SK-N-SH treated with all-trans-retinoic acid at 6 μM for 48 hours (cell line): ENCODE measurements around the gene UHRF2.
"Not testable (repeated sequence)": the region's sequence is repeated elsewhere in the genome, so short reads cannot be mapped to it uniquely, and the experiment has no call there.

Source experiments
- ATAC-seq: fragments of 200-7000 bp; cut with Tn5 transposase; 3 replicates; pipeline ENCODE4 v1.9.1; 2020; ENCODE audit warnings: mild to moderate bottlenecking, moderate library complexity
- ARNTL ChIP-seq: fragments of 450-650 bp; formaldehyde crosslinking; IDR thresholded peaks from 2 replicates; pipeline ENCODE4 v1.5.0; 2020; ENCODE audit warnings: low read depth, mild to moderate bottlenecking, moderate library complexity, borderline replicate concordance
- BACH2 ChIP-seq: fragments of 250-450 bp; sonication (Bioruptor Pico); IDR thresholded peaks from 2 replicates; pipeline ENCODE4 v1.9.0; 2021; ENCODE audit warnings: mild to moderate bottlenecking, borderline replicate concordance
- CSDC2 ChIP-seq: fragments of 250-450 bp; sonication (Bioruptor Pico); IDR thresholded peaks from 2 replicates; pipeline ENCODE4 v1.5.0; 2020; ENCODE audit warnings: mild to moderate bottlenecking, moderate library complexity
- ESRRG ChIP-seq: fragments of 250-450 bp; sonication (Bioruptor Pico); IDR thresholded peaks from 2 replicates; pipeline ENCODE4 v1.6.1; 2021; ENCODE audit warnings: mild to moderate bottlenecking
- GLIS3 ChIP-seq: fragments of 250-450 bp; sonication (Bioruptor Pico); IDR thresholded peaks from 2 replicates; pipeline ENCODE4 v1.5.0; 2020; ENCODE audit warnings: mild to moderate bottlenecking, moderate library complexity
- ISL1 ChIP-seq: fragments of 250-450 bp; sonication (Bioruptor Pico); IDR thresholded peaks from 2 replicates; pipeline ENCODE4 v2.1.2; 2022; ENCODE audit warnings: mild to moderate bottlenecking, moderate library complexity
- OSR1 ChIP-seq: fragments of 250-450 bp; sonication (Bioruptor Pico); IDR thresholded peaks from 2 replicates; pipeline ENCODE4 v1.8.0; 2022; ENCODE audit warnings: moderate library complexity, mild to moderate bottlenecking, inconsistent platforms
- PATZ1 ChIP-seq: fragments of 250-450 bp; sonication (Bioruptor Pico); IDR thresholded peaks from 2 replicates; pipeline ENCODE4 v1.8.0; 2020; ENCODE audit warnings: mild to moderate bottlenecking, moderate library complexity, borderline replicate concordance
- POU6F1 ChIP-seq: fragments of 250-450 bp; sonication (Bioruptor Pico); IDR thresholded peaks from 2 replicates; pipeline ENCODE4 v1.8.0; 2021; ENCODE audit warnings: low read depth, mild to moderate bottlenecking, moderate library complexity, borderline replicate concordance
- PPARA ChIP-seq: fragments of 250-450 bp; sonication (Bioruptor Pico); IDR thresholded peaks from 2 replicates; pipeline ENCODE4 v1.5.0; 2020; ENCODE audit warnings: mild to moderate bottlenecking, borderline replicate concordance
- RARB ChIP-seq: fragments of 250-450 bp; sonication (Bioruptor Pico); IDR thresholded peaks from 2 replicates; pipeline ENCODE4 v1.8.0; 2021; ENCODE audit warnings: mild to moderate bottlenecking, moderate library complexity
- SNAI2 ChIP-seq: fragments of 250-450 bp; sonication (Bioruptor Pico); IDR thresholded peaks from 2 replicates; pipeline ENCODE4 v1.5.0; 2020; ENCODE audit warnings: mild to moderate bottlenecking, moderate library complexity
- TCF4 ChIP-seq: fragments of 250-450 bp; sonication (Bioruptor Pico); IDR thresholded peaks from 2 replicates; pipeline ENCODE4 v1.8.0; 2021; ENCODE audit warnings: mild to moderate bottlenecking, moderate library complexity, borderline replicate concordance
- TOX ChIP-seq: fragments of 250-450 bp; sonication (Bioruptor Pico); IDR thresholded peaks from 2 replicates; pipeline ENCODE4 v1.8.0; 2021; ENCODE audit warnings: mild to moderate bottlenecking, moderate library complexity, borderline replicate concordance
- ZC3H10 ChIP-seq: fragments of 250-450 bp; sonication (Bioruptor Pico); IDR thresholded peaks from 2 replicates; pipeline ENCODE4 v1.5.1; 2021; ENCODE audit warnings: mild to moderate bottlenecking, moderate library complexity
- ZFP3 ChIP-seq: fragments of 250-450 bp; sonication (Bioruptor Pico); IDR thresholded peaks from 2 replicates; pipeline ENCODE4 v1.5.0; 2020; ENCODE audit warnings: mild to moderate bottlenecking, moderate library complexity
- ZFP30 ChIP-seq: fragments of 450-650 bp; formaldehyde crosslinking; IDR thresholded peaks from 2 replicates; pipeline ENCODE4 v1.5.0; 2022; ENCODE audit warnings: mild to moderate bottlenecking, moderate library complexity
- ZNF565 ChIP-seq: fragments of 450-650 bp; formaldehyde crosslinking; conservative IDR thresholded peaks from 2 replicates; pipeline ENCODE4 v1.5.0; 2020; ENCODE audit warnings: low read depth, mild to moderate bottlenecking, moderate library complexity
- ZNF70 ChIP-seq: fragments of 450-650 bp; formaldehyde crosslinking; IDR thresholded peaks from 2 replicates; pipeline ENCODE4 v1.5.0; 2020; ENCODE audit warnings: mild to moderate bottlenecking, moderate library complexity
- ZNF8 ChIP-seq: fragments of 450-650 bp; formaldehyde crosslinking; IDR thresholded peaks from 2 replicates; pipeline ENCODE4 v1.5.0; 2020; ENCODE audit warnings: mild to moderate bottlenecking, moderate library complexity
- TF ChIP-seq, protein P1 (sequence below): fragments of 250-450 bp; sonication (Bioruptor Pico); IDR thresholded peaks from 2 replicates; pipeline ENCODE4 v1.5.1; 2020; ENCODE audit warnings: low read depth, mild to moderate bottlenecking, moderate library complexity
- TF ChIP-seq, protein P2 (sequence below): fragments of 250-450 bp; sonication (Bioruptor Pico); IDR thresholded peaks from 2 replicates; pipeline ENCODE4 v1.5.1; 2021; ENCODE audit warnings: mild to moderate bottlenecking, moderate library complexity

The UHRF2 gene

DNA sequence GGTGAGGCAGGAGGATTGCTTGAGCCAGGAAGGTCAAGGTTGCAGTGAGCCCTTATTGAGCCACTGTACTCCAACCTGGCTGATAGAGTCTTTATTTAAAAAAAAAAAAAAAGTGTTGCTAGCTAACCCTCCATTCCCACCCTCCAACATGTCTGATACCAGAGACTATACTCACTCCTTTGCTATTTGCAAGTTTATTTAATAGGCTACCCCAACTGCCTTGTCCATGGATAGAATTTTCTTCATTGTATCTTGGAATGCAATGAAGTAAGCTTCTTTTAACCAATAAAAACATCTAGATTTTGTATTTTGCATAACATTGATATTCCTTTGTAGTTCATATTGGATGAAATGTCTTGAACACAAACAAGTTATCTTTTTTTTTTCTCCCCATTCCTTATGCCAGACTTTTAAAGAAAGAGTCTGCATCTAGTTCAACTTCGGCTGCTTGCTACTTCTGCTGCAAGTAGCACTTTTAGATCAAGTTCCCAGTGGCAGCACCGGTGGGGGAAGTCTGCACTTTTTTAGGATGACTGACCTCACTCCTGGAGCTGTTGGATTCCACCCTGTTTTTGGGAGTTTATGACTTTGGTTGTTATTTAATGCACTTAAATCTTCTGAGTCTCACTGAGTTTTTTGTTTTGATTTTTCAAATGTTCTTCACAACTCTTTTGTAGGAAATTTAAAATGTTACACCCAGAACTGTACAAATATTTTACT, 112.5 kb downstream of the UHRF2 start:
- TF ChIP-seq ZC3H10 (CRISPR knock-in tag) (no peak), CSDC2 (CRISPR knock-in tag) (no peak), TCF4 (CRISPR knock-in tag) (no peak), SNAI2 (no peak), ZFP3 (no peak), PPARA (no peak)
- TF ChIP-seq, protein P1, sequence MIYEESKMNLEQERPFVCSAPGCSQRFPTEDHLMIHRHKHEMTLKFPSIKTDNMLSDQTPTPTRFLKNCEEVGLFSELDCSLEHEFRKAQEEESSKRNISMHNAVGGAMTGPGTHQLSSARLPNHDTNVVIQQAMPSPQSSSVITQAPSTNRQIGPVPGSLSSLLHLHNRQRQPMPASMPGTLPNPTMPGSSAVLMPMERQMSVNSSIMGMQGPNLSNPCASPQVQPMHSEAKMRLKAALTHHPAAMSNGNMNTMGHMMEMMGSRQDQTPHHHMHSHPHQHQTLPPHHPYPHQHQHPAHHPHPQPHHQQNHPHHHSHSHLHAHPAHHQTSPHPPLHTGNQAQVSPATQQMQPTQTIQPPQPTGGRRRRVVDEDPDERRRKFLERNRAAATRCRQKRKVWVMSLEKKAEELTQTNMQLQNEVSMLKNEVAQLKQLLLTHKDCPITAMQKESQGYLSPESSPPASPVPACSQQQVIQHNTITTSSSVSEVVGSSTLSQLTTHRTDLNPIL (CRISPR knock-in tag), result no peak
- TF ChIP-seq, protein P2, sequence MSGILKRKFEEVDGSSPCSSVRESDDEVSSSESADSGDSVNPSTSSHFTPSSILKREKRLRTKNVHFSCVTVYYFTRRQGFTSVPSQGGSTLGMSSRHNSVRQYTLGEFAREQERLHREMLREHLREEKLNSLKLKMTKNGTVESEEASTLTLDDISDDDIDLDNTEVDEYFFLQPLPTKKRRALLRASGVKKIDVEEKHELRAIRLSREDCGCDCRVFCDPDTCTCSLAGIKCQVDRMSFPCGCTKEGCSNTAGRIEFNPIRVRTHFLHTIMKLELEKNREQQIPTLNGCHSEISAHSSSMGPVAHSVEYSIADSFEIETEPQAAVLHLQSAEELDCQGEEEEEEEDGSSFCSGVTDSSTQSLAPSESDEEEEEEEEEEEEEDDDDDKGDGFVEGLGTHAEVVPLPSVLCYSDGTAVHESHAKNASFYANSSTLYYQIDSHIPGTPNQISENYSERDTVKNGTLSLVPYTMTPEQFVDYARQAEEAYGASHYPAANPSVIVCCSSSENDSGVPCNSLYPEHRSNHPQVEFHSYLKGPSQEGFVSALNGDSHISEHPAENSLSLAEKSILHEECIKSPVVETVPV (CRISPR knock-in tag), result no peak
- no peak for ATAC-seq

DNA sequence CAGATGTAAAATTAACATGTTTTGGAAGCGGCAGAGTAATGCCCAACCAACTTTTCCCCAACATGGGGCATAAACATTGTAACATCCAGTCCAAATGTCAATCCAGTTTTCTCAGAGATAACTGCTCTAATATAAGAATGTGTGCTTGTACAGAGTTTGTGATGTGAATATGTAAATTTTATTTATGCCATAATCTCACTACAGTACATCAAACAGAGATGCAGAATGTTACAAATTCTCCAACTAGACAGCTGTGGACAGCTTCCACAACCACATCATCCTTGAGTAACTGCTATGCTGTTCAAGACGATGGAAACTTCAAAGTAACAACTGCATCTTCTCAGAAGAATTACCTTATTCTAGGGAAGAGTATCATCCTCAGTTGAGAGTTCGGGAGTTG, 122.6 kb downstream of the UHRF2 start:
- ATAC-seq, result no peak
- no peak for TF ChIP-seq ISL1
- no peak for TF ChIP-seq POU6F1 (CRISPR knock-in tag)
- TF ChIP-seq PPARA, result no peak
- no peak for TF ChIP-seq SNAI2
- no peak for TF ChIP-seq ZNF70 (CRISPR knock-in tag)
- no peak for TF ChIP-seq ARNTL (CRISPR knock-in tag)
- TF ChIP-seq PATZ1 (CRISPR knock-in tag), result no peak
- no peak for TF ChIP-seq BACH2 (CRISPR knock-in tag)
- TF ChIP-seq ZNF565 (CRISPR knock-in tag), result no peak
- TF ChIP-seq ZFP30 (CRISPR knock-in tag), result no peak
- TF ChIP-seq, protein P1 (CRISPR knock-in tag), result no peak
- TF ChIP-seq ZNF8, result no peak

DNA sequence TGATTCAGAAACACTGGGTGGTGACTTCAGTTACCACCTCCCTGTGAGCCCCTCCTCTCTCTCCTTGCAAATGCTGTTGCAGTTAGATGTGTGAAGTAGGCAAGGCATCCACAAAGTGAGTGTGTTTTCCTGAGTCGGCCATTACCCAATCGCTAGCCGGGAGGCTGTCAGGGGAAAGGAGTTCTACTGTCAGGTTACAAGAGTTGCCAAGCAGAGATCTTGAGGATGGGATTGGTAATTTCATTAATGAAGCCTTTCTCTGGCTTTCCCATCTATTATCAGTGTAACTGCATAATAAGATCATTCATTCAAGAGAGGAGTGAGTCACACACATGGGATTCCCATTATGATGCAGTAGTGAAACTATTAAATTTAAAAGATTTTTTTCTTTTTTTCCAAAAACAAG, 125.7 kb downstream of the UHRF2 start:
- TF ChIP-seq PATZ1 (CRISPR knock-in tag) (no peak), ZFP3 (no peak), TOX (CRISPR knock-in tag) (no peak), ESRRG (CRISPR knock-in tag) (no peak), ZNF70 (CRISPR knock-in tag) (no peak), BACH2 (CRISPR knock-in tag) (no peak), OSR1 (CRISPR knock-in tag) (no peak), TCF4 (CRISPR knock-in tag) (no peak), CSDC2 (CRISPR knock-in tag) (no peak), ARNTL (CRISPR knock-in tag) (no peak), GLIS3 (CRISPR knock-in tag) (no peak), SNAI2 (no peak), ISL1 (no peak), PPARA (no peak), RARB (CRISPR knock-in tag) (no peak)
- TF ChIP-seq, protein P2 (CRISPR knock-in tag), result no peak
- ATAC-seq, result peak; percentile 79

DNA sequence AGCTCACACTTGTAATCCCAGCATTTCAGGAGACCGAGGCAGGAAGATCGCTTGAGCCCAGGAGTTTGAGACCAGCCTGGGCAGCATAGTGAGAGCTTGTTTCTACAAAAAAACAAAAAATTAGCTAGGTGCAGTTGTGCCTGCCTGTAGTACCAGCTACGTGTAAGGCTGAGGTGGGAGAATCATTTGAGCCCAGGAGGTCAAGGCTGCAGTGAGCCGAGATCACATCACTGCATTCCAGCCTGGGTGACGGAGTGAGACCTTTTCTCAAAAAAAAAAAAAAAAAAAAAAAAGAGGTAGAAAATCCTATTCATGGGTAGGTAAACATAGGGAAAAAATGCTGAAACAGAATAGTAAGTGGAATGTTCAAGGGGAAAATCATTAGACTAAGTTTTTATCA, 129.6 kb downstream of the UHRF2 start:
- ATAC-seq, result not testable (repeated sequence)
